Skin of body (tissue), 2 donors: ENCODE data around the gene TRIM26. TPM values are rescaled to one million over a fixed set of nuclear protein-coding genes. Genes with fewer than 3 reads are reported as not detected.
A peak's percentile ranks its signal among the peaks of the same experiment; 100 is the strongest.

Experiments
- DNase-seq: peaks from one replicate; lab custom pipeline; 2025; lab: John Stamatoyannopoulos, UW
- total RNA-seq: library from RNA; depleted of rRNA; stranded (reverse); fragments of >200 nt; gene quantifications from one replicate; pipeline ENCODE4 v1.2.3, GENCODE V29; 2014

The TRIM26 gene
- total RNA-seq, 1 donor from 2014 or later: 18.9 TPM

- peak; percentile 18 for DNase-seq
Observed at GRCh38 chr6:30207619-30208295, 5.4 kb downstream of the TRIM26 start.

GRCh38 chr6:30206799-30207618 is 6.2 kb downstream of the TRIM26 start:
- DNase-seq: no peak

DNA sequence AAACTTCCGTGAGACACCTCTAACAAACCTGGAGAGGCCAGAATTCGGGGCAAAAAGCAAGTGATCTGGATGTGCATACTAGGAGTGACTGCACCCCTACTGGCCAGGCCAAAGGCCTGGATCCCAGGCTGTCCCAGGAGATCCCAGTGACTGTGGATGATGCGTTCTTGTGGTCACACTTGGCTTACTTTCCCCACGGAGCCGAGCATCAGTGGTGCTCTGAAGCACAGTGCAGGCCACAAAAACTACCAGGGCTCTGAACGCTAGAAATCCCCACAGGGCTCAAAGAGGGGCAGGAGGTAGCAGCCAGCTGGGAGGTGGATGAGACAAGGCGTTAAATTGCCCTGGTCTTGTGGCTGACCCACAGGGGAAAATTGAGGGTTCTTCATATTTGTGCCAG is 7.1 kb downstream of the TRIM26 start:
- no peak for DNase-seq

DNA sequence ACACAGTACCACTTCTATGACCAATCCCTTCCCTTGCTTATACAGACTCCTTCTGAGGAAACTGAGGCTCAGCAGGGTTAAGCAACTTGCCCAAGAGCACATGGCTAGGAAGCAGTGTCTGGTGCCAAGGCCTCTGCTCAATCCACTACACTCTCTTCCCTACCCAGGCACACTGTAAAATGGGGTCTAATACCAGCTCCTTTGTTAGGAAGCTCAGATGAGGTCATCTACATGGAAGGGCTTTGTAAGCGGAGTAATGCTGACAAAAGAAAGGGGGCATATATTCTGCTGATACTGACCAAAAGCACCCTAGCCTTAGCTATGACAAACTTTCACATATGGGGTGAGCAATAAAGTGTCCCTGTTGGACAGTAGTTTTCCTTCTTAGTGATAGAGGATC is 9.1 kb downstream of the TRIM26 start:
- DNase-seq: no peak

DNA sequence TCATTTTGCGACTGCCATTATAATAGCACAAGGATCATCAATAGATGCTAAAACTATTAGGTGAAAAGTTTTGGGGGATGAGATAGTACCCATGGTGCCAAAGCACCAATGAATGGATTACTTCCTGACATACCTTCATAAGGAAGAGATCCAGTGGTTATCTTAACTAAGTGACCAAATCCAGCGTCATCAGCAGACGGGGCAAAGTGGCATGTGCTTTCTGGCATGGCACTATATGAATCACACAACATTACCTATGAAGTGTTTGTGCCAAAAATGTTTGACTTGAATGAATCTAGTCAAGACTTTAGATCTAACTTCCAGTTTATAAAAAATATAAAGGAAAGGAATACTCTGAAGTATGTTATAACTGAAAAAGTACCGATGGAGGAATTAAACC is 10.8 kb downstream of the TRIM26 start:
- no peak for DNase-seq

- DNase-seq: no peak
Observed at GRCh38 chr6:30200551-30201281, 12.5 kb downstream of the TRIM26 start.

DNA sequence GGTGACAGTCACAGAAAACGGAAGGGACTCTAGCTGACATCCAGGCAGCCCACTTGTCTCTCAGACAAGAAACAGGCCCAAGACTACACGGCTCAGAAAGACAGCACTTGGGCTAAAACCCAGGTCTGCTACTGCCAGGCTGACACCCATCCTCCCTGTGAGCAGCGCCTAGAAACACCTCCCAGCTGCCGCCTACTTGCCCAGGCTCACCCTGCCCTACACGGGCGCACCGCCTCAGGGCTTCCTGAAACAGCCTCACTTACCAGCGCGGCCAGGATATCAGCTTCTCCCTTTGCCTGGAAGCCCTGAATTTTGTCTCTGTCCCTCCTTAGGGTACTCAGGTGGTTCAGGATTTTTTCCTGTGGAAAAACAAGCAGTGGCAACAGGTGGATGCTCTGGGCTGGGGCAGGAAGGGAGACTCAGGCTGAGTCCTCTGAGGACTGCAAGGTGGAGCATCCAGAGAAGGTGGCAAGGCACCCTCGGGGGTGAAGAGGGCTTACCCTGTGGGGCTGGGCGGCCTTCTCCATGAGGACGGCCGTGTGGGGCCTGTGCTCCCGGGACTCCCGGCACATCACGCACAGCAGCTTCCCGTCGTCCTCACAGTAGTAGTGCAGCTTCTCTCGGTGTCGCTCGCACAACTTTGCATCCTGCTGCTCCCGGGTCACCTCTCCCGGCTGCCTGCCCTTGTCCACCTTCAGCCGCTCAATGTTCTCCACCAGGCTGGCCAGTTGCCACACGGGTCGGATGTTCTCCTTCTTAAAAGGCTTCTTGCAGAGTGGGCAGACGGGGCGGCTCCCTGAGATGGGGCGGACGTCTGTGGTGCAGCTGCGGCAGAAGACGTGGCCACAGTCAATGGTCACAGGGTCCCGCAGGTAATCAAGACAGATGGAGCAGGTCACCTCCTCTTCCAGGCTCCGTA is 14.8 kb downstream of the TRIM26 start:
- no peak for DNase-seq

DNA sequence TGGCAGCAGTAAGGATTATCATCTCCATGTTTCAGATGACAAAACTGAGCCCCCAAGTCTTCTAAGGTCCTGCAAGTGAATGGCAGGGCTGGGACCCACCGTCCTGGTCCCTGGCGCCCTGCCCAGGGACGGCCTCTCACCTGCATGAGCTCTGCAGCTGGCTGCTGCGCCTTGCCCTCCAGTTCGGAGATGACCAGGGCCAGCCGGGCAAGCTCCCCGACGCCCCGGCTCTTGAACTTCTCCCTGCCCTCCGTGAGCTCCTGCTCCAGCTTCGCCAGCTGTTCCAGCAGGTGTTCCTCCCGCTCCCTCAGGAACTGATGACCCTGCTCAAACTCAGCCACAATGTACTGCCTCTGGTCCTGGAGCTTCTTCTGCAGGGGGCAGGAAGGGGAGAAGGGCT is 16.8 kb downstream of the TRIM26 start:
- DNase-seq: no peak

- DNase-seq: no peak
Observed at GRCh38 chr6:30195951-30196350, 17.3 kb downstream of the TRIM26 start.

DNA sequence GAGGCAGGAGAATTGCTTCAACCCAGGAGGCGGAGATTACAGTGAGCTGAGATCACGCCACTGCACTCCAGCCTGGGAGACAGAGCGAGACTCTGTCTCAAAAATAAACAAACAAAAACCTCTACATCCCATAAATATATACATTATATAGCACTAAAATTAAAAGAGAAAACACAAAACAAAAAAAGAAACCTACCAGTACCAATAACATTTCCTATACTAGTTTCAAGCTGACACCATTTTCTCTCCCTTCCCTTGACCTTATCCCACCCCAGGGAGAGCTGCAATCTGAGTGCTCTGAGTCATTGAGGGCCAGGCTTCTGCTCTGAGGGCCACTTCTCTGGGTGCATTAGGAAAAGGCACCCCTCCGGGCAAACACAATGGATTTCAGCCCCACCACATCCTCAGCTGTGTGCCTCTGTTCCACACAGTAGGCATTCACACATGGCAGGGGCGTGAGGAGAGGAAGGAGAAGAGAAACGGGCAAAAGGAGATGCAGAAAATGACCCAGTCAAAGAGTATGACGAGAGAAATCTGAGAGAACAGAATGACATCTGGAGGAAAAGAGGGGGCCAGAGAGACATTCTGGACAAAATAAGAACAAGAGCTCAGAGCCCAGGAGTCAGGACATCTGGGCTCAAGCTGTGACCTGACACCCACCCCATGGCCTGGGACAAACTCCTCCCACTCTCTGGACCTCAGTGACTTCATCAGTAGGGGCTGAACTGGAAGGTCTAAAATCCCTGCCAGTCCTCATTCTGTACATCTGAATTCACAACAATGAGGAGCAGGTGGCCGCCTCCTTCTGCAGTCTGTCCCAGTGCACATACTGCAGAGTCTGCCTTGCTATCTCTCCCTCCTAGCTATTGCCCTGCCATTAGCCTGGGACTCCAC is 18.2 kb downstream of the TRIM26 start:
- DNase-seq: no peak

DNA sequence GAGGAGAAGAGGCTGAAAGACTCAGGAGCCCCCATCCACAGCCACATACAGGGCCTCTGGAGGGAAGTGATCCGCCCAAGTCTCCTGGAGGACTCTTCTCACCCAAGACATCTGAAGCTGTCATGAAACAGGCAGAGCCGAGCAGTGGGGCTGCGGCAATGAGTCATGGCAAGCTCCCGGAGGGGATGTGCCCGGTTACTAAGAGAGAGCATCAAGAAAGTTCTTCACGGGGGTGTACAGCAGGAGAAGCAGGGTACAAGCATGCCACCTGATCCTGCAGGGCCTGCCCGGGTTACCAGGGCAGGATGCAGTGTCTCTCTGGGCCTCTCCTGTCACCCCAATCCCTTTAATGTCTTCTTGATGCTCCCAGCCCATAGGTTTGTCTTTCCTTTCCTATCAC is 21.1 kb downstream of the TRIM26 start:
- DNase-seq: no peak

GRCh38 chr6:30188541-30188940 is 24.7 kb downstream of the TRIM26 start:
- DNase-seq: no peak

DNA sequence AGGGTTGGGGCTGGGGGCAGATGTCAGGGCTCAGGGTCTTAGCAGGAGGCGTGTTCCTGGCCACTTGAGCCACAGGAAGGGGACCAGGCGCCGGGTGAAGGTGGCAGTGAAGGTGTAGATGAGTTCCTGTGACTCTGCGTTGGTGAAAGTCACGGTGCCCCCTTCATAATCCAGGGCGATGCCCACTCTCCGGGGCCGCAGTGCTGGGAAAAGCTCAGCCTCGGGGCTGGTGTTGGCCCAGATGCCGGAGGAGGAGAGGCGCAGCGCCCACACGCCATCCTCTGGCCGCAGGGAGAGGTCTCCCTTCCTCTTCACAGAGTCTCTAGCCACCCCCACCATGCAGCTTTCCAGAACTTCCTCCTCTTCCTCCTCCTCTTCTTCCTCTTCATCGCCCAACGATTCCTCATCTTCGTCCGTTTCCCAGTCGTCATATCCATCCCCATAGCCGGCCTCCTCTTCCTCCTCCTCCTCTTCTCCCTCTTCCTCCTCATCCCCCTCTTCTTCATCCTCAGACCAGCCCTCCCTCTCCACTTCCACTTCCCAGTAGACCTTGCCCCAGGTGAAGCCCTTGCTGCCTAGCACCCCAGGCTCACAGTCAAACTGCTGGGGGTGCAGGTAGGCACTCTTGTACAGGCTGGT is 27.2 kb downstream of the TRIM26 start:
- no peak for DNase-seq

DNA sequence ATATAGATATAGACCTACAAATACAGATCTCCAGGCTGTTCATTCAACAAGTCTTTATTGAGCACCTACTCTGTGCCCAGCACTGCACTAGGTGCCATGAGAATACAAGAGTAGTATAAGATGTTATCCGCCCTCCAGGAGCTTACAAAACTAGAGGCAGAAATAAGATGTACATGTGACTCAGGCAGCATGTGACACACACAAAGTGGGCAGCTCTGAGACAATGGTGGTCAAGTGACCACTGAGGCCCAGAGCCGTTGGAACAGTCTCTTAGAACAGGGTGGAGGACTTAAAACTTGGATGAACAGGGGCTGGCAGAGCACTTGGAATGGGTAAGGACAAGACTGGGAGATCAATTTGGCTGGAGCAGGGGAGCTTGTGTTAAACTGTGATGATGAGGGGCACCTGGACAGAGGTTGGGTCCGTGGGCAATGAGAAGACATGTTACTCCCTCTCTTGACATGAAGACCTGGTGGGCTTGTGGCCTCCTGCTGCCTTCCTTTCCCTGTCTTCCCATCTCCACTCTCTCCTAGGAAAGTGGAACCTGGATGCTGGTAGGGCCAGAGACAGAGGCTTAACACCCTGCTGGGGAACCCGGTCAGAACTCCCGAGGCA is 28.7 kb downstream of the TRIM26 start:
- no peak for DNase-seq

- no peak for DNase-seq
Observed at GRCh38 chr6:30180145-30180544, 33.1 kb downstream of the TRIM26 start.

- DNase-seq: no peak
Observed at GRCh38 chr6:30178837-30179236, 34.4 kb downstream of the TRIM26 start.

GRCh38 chr6:30175765-30176164 is 37.4 kb downstream of the TRIM26 start:
- DNase-seq: no peak

GRCh38 chr6:30172681-30173080 is 40.5 kb downstream of the TRIM26 start:
- DNase-seq: no peak
